HepG2 (cell line): ENCODE measurements around the gene SHBG. TPM values are rescaled to one million over a fixed set of nuclear protein-coding genes. Genes with fewer than 3 reads are reported as not detected.

Source experiments
- BCL3 ChIP-seq: sonication (generic); formaldehyde crosslinking; IDR thresholded peaks from 2 replicates; pipeline ENCODE4 v1.5.1; 2020; ENCODE audit warnings: mild to moderate bottlenecking, missing genetic modification reagents, moderate library complexity
- HIC2 ChIP-seq: sonication (generic); formaldehyde crosslinking; IDR thresholded peaks from 2 replicates; pipeline ENCODE4 v1.9.0; 2022; ENCODE audit warnings: low read depth, missing genetic modification reagents
- HNRNPK ChIP-seq: fragments of 200-400 bp; formaldehyde crosslinking; IDR thresholded peaks from 2 replicates; pipeline ENCODE4 v1.6.1; 2018; ENCODE audit warnings: low read length, low read depth, moderate library complexity, mild to moderate bottlenecking; ENCODE audit not compliant: poor library complexity, severe bottlenecking
- JUNB ChIP-seq: sonication (generic); formaldehyde crosslinking; IDR thresholded peaks from 2 replicates; pipeline ENCODE4 v1.8.0; 2022; ENCODE audit warnings: missing genetic modification reagents, mild to moderate bottlenecking, borderline replicate concordance
- MYC ChIP-seq: sonication (generic); formaldehyde crosslinking; IDR thresholded peaks from 2 replicates; pipeline ENCODE4 v1.9.0; 2021; ENCODE audit warnings: missing genetic modification reagents, borderline replicate concordance
- RARA ChIP-seq: IDR thresholded peaks from 2 replicates; pipeline ENCODE4 v1.6.1; 2016; ENCODE audit warnings: missing genetic modification reagents, missing compliant biosample characterization
- SP4 ChIP-seq: sonication (generic); formaldehyde crosslinking; IDR thresholded peaks from 2 replicates; pipeline ENCODE4 v1.8.1; 2023; ENCODE audit warnings: mild to moderate bottlenecking, missing genetic modification reagents
- TFDP2 ChIP-seq: sonication (generic); formaldehyde crosslinking; IDR thresholded peaks from 2 replicates; pipeline ENCODE4 v1.4.0; 2020; ENCODE audit warnings: missing genetic modification reagents
- ZNF296 ChIP-seq: sonication (generic); formaldehyde crosslinking; conservative IDR thresholded peaks from 2 replicates; pipeline ENCODE4 v1.5.0; 2020; ENCODE audit warnings: mild to moderate bottlenecking, missing genetic modification reagents
- ZNF674 ChIP-seq: sonication (generic); formaldehyde crosslinking; IDR thresholded peaks from 2 replicates; pipeline ENCODE4 v1.5.0; 2020; ENCODE audit warnings: low read depth, mild to moderate bottlenecking, missing genetic modification reagents
- polyA plus RNA-seq, 8 experiments: library from polyadenylated mRNA; depleted of rRNA in 3 of 8; stranded (reverse) in 7 of 8; unstranded in 1 of 8; fragments of >200 nt; fragmentation: Illumina TruSeq in 4 of 8; extraction: Trizol in 4 of 8; gene quantifications; 2 replicates each; pipeline versions ENCODE4 v1.2.1 to v1.2.3, GENCODE V29; 2011 to 2016; ENCODE audit warnings: low read depth in 4 of 8, missing spikeins in 1 of 8, mixed read lengths in 1 of 8; ENCODE audit not compliant: insufficient read depth in 1 of 8
- total RNA-seq, 5 experiments: library from RNA; depleted of rRNA; stranded (reverse); fragments of >200 nt; fragmentation: Illumina TruSeq; extraction: Trizol; gene quantifications; 2 replicates each; pipeline ENCODE4 v1.2.3, GENCODE V29; 2016; ENCODE audit warnings: low read depth in 1 of 5

The SHBG gene
- total and polyA plus RNA-seq, 2 of the 13 experiments (the other 11 are each of a cell fraction or from before 2014, with no cell fraction given): 4.0 to 6.1 TPM

- no peak for TF ChIP-seq TFDP2 (CRISPR knock-in tag)
- no peak for TF ChIP-seq ZNF674 (CRISPR knock-in tag)
- TF ChIP-seq HIC2 (CRISPR knock-in tag): no peak
- TF ChIP-seq ZNF296 (CRISPR knock-in tag): no peak
- no peak for TF ChIP-seq SP4 (CRISPR knock-in tag)
- no peak for TF ChIP-seq HNRNPK
- no peak for TF ChIP-seq MYC
- no peak for TF ChIP-seq BCL3 (CRISPR knock-in tag)
- TF ChIP-seq RARA: no peak
- TF ChIP-seq JUNB (CRISPR knock-in tag): no peak
Measured at GRCh38 chr17:7647018-7647417, 17.1 kb downstream of the SHBG start (continued).
